Ramos (cell line): Measurements from ENCODE around the gene TLR2.
"Not testable (repeated sequence)": the region's sequence is repeated elsewhere in the genome, so short reads cannot be mapped to it uniquely, and the experiment has no call there.

ENCODE experiments used
- in situ Hi-C: fragments of 300-500 bp; cut with MboI; formaldehyde crosslinking; loops from one replicate; pipeline ENCODE4 v1.14.3; 2022; ENCODE audit warnings: low sequenced_read_pairs; ENCODE audit not compliant: unreplicated experiment

TLR2 gene

DNA sequence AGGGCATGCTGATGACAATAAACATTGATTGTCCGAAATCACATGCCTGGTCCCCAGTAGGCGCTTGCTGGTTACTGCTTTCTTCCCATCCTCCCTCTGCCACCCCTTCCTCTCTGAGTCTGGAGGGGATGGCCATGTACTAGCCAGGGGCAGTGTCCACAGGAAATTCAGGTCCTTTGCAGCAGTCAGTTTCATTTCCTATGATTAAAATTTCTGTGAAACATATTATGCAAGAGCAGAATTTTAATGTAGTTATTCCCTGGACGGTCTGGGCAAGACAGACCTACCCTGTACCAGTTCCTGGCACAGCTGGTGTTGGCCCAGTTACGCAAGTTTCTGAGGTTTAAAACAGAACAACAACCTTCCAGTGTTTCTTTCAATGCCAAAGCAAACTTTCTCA lies 28.2 kb upstream of the TLR2 start:
- in situ Hi-C loops, result no loop called here

DNA sequence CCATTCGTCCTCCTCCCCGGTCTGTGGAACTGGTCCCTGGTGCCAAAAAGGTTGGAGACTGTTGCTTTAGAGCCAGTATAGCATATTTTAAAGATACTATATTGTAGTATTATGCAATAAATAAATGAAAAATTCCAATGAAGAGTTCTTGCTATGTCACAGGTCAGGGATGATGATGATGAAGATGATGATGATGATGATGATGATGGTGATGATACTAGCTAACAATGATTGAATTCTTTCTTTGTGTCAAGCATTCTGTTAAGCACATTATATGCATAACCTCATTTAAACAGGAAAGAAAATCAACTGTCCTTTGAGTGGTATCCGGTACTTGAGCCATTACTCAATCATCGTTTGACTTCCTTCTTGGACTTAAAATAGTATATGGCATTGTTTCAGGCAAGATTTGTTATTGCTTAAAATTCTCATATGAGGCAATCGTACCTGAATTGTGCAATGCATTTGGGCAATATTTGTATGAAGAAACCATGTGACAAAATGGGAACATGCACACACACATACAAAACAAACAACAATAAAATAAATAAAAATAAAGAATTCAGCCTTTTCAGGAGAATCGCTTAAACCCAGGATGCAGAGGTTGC lies 22.8 kb upstream of the TLR2 start:
- in situ Hi-C loops, result no loop called here

DNA sequence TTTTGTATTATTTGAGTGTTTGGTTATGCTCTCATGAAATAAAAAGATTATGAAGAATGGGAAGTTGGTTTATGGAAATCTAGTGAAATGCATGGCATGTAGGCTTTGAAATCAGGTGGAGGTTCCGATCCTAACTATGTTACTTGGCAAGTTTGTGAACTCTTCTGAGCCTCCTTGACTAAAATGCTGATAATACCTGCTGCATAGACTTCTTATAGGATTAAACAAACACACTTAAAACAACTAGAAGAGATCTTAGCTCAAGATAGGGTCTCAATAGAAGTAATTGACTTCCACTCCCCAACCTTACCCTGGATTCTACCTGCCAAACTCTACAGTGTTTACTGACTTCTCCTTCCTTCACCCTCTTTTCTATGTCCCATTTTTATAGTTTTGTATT lies 22.2 kb upstream of the TLR2 start:
- in situ Hi-C loops, result no loop called here

DNA sequence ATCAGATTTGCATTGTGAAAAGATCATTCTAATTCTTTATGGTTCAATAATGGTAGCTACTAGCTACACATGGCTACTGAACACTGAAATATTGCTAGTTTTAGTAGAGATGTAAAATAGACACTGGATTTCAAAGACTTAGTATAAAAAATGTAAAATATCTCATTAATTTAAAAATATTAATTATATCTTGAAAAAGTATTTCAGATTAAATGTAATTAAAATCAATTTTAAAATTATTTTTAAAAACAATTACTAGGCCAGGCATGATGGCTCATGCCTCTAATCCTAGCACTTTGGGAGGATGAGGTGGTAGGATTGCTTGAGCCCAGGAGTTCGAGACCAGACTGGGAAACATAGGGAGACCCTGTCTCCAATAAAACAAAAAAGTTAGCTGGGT lies 20.4 kb upstream of the TLR2 start:
- in situ Hi-C loops, result no loop called here

DNA sequence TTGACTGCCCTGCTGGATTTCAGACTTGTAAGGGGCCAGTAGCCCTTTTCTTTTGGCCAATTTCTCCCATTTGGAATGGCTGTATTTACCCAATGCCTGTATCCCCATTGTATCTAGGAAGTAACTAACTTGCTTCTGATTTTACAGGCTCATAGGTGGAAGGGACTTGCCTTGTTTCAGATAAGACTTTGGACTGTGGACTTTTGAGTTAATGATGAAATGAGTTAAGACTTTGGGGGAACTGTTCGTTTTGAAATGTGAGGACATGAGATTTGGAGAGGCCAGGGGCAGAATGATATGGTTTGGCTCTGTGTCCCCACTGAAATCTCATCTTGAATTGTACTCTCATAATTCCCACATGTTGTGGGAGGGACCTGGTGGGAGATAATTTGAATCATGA lies 17.6 kb upstream of the TLR2 start:
- in situ Hi-C loops, result not testable (repeated sequence)

DNA sequence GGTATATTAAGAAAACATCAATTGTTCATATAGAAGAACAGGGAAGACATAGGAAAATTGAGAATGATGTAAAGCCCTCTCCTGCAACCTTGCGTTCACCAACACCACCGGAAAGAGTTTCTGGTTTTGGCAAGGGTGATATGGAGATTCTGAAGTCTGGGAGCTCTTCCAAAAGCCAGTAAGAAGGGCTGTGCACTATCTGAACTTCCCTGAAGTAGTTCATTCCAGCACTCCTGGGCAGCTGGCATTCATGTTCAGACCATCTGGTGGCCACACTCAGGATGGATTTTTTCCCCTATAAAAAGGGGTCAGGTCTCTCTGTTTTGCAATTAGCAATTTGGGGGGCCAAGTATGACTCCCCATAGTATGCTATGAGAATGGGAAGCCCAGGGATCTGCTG lies 15.4 kb upstream of the TLR2 start:
- in situ Hi-C loops, result no loop called here

DNA sequence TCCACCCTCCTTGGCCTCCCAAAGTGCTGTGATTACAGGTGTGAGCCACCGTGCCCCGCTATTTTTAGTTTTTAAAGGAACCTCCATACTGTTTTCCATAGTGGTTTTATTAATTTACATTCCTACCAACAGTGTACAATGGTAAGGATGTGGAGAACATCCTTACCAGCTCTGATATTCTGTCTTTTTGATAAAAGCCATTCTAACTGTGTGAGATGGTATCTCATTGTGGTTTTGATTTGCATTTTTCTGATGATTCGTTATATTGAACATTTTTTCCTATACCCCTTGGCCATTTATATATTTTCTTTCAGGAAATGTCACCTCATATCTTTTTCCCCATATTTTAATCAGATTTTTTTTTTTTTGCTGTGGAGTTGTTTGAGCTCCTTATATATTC lies 14.2 kb upstream of the TLR2 start:
- in situ Hi-C loops, result no loop called here

DNA sequence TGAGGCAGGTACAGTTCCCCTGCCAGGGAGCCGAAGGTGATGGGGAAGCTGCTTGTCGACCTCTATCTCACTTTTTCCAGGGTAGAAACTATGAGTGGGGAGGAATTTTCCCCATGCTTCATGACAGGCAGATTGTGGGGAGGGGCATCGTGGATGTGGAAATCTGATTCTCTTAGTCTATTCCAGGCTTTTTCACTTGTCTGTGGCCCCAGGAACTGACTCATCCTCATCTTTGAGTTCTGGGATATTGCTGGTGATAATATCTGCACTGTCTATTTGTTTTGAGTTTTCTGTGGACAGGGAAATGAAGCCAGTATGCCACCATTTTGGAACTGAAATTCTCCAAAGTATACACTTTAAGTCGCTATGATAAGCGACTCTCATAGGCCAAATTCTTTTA lies 7.6 kb upstream of the TLR2 start:
- in situ Hi-C loops, result no loop called here

DNA sequence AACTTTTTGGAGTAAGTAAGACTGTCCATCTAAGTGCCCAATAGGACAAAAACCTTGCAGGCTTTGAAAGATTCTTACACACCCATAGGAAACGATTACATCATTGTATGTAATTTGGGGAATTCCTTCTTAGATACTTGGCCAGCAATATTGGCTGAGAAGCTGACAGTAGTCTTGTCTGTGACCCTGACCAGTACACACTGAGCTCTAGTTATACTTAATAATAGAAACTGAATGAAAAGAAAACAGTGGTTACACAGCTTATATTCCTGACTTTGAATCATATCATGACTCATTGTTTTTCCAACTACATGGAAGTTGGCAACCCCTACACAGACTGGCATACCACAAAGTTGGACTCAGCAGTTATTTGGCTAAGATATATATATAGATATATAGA lies 7.1 kb upstream of the TLR2 start:
- in situ Hi-C loops, result no loop called here

DNA sequence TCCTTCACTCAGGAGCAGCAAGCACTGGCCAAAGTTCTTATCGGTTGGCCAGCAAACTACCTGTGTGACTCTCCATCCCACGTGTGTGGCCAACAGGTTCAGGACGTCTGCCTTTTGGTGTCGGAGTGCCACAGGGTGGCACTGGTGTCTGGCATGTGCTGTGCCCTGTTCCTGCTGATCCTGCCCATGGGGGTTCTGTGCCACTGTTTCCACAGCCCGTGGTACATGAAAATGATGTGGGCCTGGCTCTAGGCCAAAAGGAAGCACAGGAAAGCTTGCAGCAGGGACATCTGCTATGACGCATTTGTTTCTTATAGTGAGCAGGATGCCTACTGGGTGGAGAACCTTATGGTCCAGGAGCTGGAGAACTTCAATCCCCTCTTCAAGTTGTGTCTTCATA lies 4.6 kb upstream of the TLR2 start:
- in situ Hi-C loops, result no loop called here

DNA sequence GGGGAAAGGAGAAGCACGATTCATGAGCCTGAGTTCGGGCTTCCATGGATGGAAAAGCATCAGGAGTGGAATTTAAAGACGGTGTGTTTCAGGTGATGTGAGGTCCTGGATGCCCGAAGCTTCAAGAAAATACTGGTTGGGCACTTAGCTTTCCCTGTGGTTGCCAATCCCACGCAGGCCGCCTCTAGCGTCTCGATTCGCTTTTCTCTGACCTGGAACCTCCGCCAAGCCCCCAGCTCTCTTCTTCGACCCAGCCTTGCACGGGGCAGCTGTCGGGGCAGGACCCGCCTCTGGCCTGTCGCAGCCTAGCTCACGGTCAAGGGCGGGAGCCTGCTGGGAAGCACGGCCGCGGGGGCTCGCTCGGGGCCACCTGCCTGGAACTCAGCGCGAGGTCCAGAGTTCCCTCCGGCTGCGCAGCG lies 308 bp upstream of the TLR2 start:
- in situ Hi-C loops, result no loop called here

DNA sequence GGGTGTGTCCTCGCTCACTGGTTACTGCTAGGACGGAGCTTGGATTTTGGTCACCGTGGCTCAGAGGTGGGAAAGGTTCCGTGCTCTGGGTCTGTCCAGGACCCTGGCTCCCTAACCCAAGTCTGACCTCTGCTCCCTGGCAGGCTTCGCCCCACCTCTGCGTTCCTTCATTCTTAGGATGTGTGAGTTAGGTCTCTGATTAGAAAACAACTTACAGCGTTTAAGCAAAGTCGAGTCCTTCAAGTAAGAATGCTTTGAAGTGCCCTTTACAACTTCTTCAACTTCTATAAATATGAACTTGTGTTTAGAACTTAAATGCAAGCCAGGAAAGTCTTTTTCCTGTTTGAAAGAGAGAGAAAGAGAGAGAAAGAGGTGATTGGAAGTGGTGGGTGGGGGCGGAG lies 891 bp downstream of the TLR2 start:
- in situ Hi-C loops, result no loop called here

DNA sequence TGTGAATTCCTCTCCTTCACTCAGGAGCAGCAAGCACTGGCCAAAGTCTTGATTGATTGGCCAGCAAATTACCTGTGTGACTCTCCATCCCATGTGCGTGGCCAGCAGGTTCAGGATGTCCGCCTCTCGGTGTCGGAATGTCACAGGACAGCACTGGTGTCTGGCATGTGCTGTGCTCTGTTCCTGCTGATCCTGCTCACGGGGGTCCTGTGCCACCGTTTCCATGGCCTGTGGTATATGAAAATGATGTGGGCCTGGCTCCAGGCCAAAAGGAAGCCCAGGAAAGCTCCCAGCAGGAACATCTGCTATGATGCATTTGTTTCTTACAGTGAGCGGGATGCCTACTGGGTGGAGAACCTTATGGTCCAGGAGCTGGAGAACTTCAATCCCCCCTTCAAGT lies 20.4 kb downstream of the TLR2 start:
- in situ Hi-C loops, result no loop called here

DNA sequence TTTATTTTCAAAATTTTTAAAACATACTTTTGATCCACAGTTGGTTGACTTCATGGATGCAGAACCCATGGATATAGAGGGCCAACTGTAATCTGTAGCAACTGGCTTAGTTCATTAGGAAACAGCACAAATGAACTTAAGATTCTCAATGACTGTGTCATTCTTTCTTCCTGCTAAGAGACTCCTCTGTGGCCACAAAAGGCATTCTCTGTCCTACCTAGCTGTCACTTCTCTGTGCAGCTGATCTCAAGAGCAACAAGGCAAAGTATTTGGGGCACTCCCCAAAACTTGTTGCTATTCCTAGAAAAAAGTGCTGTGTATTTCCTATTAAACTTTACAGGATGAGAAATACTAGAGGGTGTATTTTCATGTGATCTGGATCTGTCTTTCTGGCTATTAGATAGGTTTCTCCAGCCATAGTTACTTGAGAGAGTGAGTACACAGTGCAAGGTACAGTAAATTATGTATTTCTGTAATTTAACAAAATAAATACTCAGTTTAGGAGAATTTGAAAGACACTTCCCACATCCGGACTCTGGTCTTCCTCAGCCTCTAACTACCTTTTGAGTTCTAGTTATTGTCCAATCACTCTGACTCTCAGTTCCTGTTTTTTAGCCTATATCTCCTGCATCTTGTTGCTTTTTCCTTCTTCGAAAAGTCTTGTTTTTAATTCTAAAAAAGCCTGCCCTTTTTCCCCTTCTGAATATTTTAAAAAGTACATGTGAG lies 21.8 kb downstream of the TLR2 start:
- in situ Hi-C loops, result no loop called here

DNA sequence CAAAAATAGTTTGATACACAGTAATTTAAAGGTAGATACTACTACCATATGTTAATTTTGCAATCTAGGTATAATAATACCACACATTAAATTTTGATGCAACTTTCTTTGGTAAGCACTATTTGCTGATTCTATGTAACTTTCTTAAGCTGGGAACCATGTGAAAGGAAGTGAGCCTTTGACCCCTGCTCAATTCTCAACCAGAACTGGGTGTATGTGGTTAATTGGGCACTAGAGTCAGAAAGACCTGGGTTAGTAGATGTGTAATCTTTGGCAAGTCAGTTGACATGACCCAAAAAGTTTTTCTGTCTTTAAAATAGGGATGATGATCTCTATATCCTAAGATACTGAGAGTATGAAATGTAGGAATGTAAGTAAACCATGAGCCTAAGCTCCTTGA lies 22.4 kb downstream of the TLR2 start:
- in situ Hi-C loops, result no loop called here

DNA sequence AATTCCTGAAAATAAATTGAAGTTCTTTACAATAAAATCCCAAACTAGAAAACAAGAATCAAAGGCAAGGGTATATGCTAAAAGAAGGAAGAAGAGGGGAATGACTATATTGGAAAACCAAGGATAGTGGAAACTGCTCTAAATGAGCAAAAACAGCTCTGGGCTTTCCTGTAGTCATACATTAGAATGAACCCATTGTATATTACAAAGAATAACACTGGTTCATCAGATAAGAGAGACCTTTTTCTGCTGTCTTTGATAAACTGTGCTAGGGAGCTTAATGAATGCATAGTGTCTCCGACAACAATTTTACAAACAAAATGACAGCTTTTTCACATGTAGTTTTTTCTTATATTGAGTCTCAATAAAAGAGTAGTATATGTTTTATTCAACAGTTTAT lies 26.6 kb downstream of the TLR2 start:
- in situ Hi-C loops, result no loop called here

DNA sequence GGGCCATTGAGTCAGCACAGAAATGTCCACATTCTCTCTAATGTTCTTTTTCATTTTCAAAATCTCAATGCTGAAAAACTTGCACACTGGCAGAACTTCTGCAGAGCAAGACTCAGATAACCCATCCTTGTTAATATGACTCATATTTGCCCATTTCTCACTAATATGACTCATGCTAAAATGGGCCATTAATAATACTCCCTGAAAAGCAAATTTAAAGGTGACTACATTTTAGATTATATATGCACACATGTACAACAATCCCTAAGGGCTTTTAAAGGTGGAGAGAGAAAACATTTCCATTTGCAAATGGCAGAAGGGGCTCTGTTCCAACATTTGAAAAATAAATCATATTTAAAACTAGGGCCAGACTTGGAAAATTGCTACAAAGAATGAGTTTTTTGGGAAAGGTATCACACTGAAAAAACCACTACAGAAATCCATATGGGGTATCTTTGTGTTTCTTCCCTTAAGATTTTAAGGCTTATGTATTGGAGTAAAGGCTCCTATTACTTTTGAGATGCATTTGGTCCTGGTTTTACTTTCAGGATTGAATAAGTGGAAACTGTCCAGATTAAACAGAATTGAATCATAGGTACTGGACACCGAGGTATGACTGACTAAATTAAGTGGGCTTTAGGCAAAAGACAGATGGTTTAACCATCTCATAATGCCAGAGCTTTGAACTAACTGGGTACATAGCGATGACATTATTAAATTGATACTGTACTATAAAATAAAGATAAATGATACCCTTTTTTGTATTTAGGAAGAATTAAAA lies 30.0 kb downstream of the TLR2 start:
- in situ Hi-C loops, result no loop called here

DNA sequence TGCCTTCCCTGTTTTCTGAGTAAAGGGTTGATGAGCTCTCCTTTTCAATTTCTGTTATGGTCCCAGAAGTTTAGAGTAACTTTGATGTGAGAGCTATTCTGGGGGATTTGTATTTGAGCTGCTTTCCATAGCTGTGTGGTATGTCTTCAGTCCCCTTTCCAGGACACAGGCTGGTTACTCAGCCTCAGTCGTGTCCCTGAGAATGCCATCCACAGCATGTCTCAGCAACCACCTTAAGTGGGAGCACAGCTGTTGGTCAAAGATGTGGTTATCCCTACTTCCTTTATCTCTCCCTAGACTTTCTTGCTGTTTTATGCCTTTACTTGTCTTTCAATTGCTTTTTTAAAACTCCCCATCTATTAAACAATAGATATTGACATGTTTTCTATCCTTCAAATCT lies 38.0 kb downstream of the TLR2 start:
- in situ Hi-C loops, result no loop called here

DNA sequence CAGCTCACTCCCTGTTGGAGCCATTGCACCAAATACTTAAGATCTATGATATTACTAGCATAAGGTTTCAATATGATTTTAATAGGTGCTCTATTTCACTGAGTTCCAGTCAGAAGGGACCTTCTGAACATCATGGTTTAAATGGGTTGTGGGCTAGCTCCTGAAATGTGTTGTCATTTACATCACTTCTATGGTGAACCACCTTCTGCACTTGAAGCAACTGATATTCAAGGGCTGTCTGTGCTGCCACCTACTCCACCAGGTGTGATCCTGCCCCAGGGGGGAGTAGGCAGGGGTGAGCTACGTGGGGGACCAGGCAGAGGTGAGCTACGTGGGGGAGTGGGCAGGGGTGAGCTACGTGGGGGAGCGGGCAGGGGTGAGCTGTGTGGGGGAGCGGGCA lies 40.5 kb downstream of the TLR2 start:
- in situ Hi-C loops, result no loop called here

DNA sequence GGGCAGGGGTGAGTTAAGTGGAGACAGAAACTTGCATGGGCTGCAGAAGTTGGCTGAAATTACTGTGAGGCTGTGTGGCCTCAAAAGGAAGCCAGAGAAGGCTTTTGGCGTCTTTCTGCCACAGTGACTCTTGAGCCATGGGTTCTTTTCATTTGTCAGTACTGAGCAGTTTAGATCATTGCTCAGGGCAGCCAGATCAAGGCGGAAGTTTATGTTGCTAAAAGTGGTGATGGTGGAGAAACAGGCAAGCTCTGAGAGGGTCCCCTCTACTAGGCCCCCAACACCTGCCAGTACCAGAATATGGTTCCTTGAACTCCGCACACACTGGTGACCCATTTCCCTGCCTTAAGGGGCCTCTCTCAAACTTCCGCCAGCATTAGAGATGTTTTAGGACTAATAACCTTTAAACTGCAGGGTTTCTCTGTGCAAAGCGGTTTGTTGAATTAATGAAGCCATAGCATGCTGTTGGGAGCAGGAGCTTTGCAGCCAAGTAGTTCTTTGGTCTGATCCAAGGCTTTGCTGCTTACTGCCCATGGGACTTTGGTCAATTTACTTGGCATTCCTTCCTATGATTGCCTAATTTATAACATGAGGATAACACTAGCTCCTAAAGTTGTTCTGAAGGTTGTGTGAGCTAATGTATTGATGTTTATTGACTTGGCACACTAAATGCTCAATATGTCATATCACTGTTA lies 41.2 kb downstream of the TLR2 start:
- in situ Hi-C loops, result no loop called here

DNA sequence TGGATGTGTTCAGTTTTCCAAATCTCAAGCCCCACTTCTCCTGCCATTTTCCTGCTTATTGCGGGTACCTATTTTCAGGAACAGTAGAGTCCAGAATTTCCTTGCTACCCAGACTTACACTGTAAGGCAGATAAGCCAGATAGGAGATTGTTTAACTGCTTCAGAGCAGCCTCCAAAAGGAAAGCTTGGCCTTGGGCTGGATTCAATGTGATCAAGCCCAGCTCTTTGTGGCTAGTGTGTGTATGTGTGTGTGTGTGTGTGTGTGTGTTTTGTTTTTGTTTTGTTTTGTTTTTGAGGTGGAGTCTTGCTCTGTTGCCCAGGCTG lies 41.7 kb downstream of the TLR2 start:
- in situ Hi-C loops, result no loop called here
